DMS79 treated with DMSO at 0.1 percent for 48 hours (cell line): Measurements from ENCODE around the gene DEGS2.

Source experiments
- DNase-seq: peaks from one replicate; lab custom pipeline; 2025; lab: John Stamatoyannopoulos, UW

DEGS2 gene

GRCh38 chr14:100111931-100112704 lies 47.3 kb downstream of the DEGS2 start:
- no peak for DNase-seq

GRCh38 chr14:100110816-100111215 lies 48.6 kb downstream of the DEGS2 start:
- DNase-seq, result no peak

GRCh38 chr14:100109594-100109955 lies 49.9 kb downstream of the DEGS2 start:
- DNase-seq, result no peak

GRCh38 chr14:100108840-100109593 lies 50.4 kb downstream of the DEGS2 start:
- no peak for DNase-seq

- no peak for DNase-seq
Measured at GRCh38 chr14:100108042-100108825, 51.2 kb downstream of the DEGS2 start.

GRCh38 chr14:100107236-100107635 lies 52.2 kb downstream of the DEGS2 start:
- DNase-seq, result no peak

GRCh38 chr14:100106250-100107112 lies 53.0 kb downstream of the DEGS2 start:
- DNase-seq, result no peak

GRCh38 chr14:100105357-100106169 lies 53.9 kb downstream of the DEGS2 start:
- no peak for DNase-seq

- DNase-seq, result no peak
Measured at GRCh38 chr14:100104523-100105300, 54.7 kb downstream of the DEGS2 start.

GRCh38 chr14:100104006-100104352 lies 55.5 kb downstream of the DEGS2 start:
- DNase-seq, result no peak

GRCh38 chr14:100103250-100104005 lies 56.0 kb downstream of the DEGS2 start:
- DNase-seq, result no peak

- no peak for DNase-seq
Measured at GRCh38 chr14:100102156-100102785, 57.2 kb downstream of the DEGS2 start.

- DNase-seq, result no peak
Measured at GRCh38 chr14:100100032-100100703, 59.3 kb downstream of the DEGS2 start.

- no peak for DNase-seq
Measured at GRCh38 chr14:100098171-100098570, 61.3 kb downstream of the DEGS2 start.

GRCh38 chr14:100096656-100097055 lies 62.8 kb downstream of the DEGS2 start:
- no peak for DNase-seq
